Osteoblast (primary cell): ENCODE results near the gene CLEC5A. TPM values are rescaled to one million over a fixed set of nuclear protein-coding genes. Genes with fewer than 3 reads are reported as not detected.

Source experiments
- DNase-seq: peaks from one replicate; pipeline ENCODE4 v3.0.0; 2011; ENCODE audit warnings: low spot score, mixed read lengths; ENCODE audit not compliant: insufficient read length; ENCODE audit errors: missing footprints
- H2AFZ ChIP-seq: 2 replicates; pipeline ENCODE4 v1.6.0; 2011; ENCODE audit warnings: mild to moderate bottlenecking, low read length
- H3K27ac ChIP-seq: 2 replicates; pipeline ENCODE4 v1.5.1; 2011; ENCODE audit warnings: mild to moderate bottlenecking, low read depth, low read length, moderate library complexity
- H3K27me3 ChIP-seq: 2 replicates; pipeline ENCODE4 v1.6.0; 2012; ENCODE audit warnings: mild to moderate bottlenecking, control low read depth, inconsistent platforms, low read length, moderate library complexity; ENCODE audit not compliant: insufficient read depth
- H3K36me3 ChIP-seq: 2 replicates; pipeline ENCODE4 v1.5.1; 2011; ENCODE audit warnings: mild to moderate bottlenecking, low read length, control low read depth, moderate library complexity; ENCODE audit not compliant: insufficient read depth
- H3K4me1 ChIP-seq: 2 replicates; pipeline ENCODE4 v1.5.1; 2011; ENCODE audit warnings: mild to moderate bottlenecking, low read length, control low read depth, moderate library complexity; ENCODE audit not compliant: insufficient read depth
- H3K4me2 ChIP-seq: 2 replicates; pipeline ENCODE4 v1.6.0; 2011; ENCODE audit warnings: mild to moderate bottlenecking, low read length; ENCODE audit not compliant: insufficient read depth
- H3K4me3 ChIP-seq: fragments of 200-600 bp; sonication (generic); 3 replicates; pipeline ENCODE4 v1.5.1; 2012; ENCODE audit warnings: mild to moderate bottlenecking, low read length, inconsistent platforms; ENCODE audit not compliant: insufficient read depth
- H3K79me2 ChIP-seq: 2 replicates; pipeline ENCODE4 v1.6.0; 2012; ENCODE audit warnings: mild to moderate bottlenecking, low read length, control low read depth, inconsistent platforms; ENCODE audit not compliant: insufficient read depth
- H3K9me3 ChIP-seq: 2 replicates; pipeline ENCODE4 v1.5.1; 2011; ENCODE audit warnings: low read depth, low read length, control low read depth
- H4K20me1 ChIP-seq: 2 replicates; pipeline ENCODE4 v1.6.0; 2012; ENCODE audit warnings: mild to moderate bottlenecking, low read length, control low read depth; ENCODE audit not compliant: insufficient read depth
- total RNA-seq: library from RNA; depleted of rRNA; stranded (reverse); fragments of >200 nt; gene quantifications from 2 replicates; pipeline ENCODE4 v1.2.3, GENCODE V29; 2012
- TF ChIP-seq, protein P1 (sequence below): IDR thresholded peaks from 2 replicates; pipeline ENCODE4 v1.5.1; 2011; ENCODE audit warnings: mild to moderate bottlenecking, low read depth, low read length, moderate library complexity; ENCODE audit errors: extremely low read depth

Gene CLEC5A
- total RNA-seq, 1 donor = not detected

DNA sequence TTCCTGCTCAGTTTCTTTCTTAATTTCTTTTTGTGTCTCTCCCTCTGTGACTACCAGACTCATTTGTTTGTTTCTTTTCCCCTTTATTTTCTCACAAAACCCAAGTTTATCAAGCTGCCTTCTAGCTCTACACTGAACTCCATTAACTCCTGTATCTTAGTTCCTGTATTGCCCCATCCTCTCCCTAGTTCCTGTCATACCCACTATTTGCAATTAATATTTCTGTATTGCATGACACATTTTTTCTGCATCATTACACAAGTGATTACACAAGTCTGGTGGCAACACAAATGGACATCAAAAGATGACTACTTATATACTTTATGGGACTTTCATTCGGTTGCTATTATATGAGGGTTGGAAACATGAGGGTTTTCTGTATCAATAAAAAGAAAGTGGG is 57.5 kb downstream of the CLEC5A start:
- H3K27ac ChIP-seq = no peak overlapping the region
- no peaks in the 10 kb centered on the region for H3K4me1 ChIP-seq
- H3K9me3 ChIP-seq = no peaks in the 10 kb centered on the region
- H4K20me1 ChIP-seq = no peaks in the 10 kb centered on the region
- H3K27me3 ChIP-seq = no peaks in the 10 kb centered on the region
- H3K36me3 ChIP-seq = no peaks in the 10 kb centered on the region
- no peak overlapping the region for H2AFZ ChIP-seq
- no peak overlapping the region for H3K4me2 ChIP-seq
- TF ChIP-seq, protein P1, sequence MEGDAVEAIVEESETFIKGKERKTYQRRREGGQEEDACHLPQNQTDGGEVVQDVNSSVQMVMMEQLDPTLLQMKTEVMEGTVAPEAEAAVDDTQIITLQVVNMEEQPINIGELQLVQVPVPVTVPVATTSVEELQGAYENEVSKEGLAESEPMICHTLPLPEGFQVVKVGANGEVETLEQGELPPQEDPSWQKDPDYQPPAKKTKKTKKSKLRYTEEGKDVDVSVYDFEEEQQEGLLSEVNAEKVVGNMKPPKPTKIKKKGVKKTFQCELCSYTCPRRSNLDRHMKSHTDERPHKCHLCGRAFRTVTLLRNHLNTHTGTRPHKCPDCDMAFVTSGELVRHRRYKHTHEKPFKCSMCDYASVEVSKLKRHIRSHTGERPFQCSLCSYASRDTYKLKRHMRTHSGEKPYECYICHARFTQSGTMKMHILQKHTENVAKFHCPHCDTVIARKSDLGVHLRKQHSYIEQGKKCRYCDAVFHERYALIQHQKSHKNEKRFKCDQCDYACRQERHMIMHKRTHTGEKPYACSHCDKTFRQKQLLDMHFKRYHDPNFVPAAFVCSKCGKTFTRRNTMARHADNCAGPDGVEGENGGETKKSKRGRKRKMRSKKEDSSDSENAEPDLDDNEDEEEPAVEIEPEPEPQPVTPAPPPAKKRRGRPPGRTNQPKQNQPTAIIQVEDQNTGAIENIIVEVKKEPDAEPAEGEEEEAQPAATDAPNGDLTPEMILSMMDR = no peak
- no peak overlapping the region for H3K4me3 ChIP-seq
- no peak for DNase-seq
- no peaks in the 10 kb centered on the region for H3K79me2 ChIP-seq

DNA sequence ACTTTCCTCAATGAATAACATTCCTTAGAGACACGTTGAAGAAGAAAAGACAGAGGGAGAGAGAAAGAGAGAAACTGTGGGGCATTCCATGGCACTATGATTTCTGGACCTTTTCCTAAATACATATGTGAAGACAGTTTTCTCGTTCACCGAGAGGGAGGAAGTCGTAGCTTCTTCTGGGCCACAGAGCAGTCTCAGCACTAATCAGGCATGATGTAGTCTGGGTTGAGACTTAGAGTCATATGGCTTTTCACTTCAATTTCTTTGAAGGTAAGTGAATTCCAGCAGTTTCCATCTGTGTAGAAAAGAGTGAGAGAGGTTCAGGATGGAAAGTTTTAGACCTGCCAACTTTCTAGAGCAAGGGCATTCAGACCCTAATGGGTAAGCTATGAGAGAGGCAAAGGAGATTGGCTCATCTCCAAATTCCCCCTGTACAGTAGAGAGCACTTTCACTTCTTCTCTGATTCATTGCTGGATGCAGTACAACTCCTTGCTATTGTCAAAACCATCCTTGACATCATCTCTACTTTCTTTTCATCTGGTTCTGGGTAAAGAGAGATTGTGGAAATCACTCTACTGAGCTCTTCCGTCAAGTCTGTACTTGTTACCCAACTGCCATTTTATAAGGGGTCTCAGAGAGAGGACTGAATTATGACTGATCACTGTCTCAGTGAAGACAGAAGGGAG is 62.1 kb downstream of the CLEC5A start:
- Histone ChIP-seq H3K27me3 (no peaks in the 10 kb centered on the region), H3K4me3 (no peak overlapping the region), H3K4me1 (no peaks in the 10 kb centered on the region), H4K20me1 (no peaks in the 10 kb centered on the region), H3K9me3 (peaks cover 2% of the 10 kb centered on the region), H3K27ac (no peak overlapping the region), H3K4me2 (no peak overlapping the region), H3K79me2 (no peaks in the 10 kb centered on the region), H2AFZ (no peak overlapping the region), H3K36me3 (no peaks in the 10 kb centered on the region)
- no peak for DNase-seq
- TF ChIP-seq, protein P1 = no peak

DNA sequence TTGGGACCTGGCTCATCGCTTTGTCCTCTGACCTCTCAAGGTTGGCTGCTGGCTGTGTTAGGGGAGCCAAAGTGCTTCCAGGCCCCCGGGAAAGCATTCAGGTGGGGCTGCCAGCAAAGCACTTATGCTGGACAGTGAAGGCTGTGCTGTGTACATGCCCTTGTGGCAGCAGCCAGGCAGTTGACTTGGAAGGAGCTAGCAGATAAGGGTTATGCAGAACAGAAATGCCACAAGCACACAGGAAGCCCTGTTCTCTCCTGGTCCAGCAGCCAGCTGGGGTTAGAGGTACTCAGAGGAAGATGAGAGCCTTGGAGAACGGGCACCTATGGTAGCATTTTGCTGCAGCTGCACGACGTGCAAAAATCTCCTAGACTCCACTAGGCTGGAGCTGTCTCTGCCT is 65.8 kb downstream of the CLEC5A start:
- H3K27ac ChIP-seq = no peak overlapping the region
- peaks cover 2% of the 10 kb centered on the region for H3K9me3 ChIP-seq
- no peaks in the 10 kb centered on the region for H3K4me1 ChIP-seq
- H3K27me3 ChIP-seq = no peaks in the 10 kb centered on the region
- no peaks in the 10 kb centered on the region for H4K20me1 ChIP-seq
- DNase-seq = no peak
- no peak overlapping the region for H3K4me3 ChIP-seq
- TF ChIP-seq, protein P1 = no peak
- H3K36me3 ChIP-seq = no peaks in the 10 kb centered on the region
- no peak overlapping the region for H2AFZ ChIP-seq
- H3K4me2 ChIP-seq = no peak overlapping the region
- H3K79me2 ChIP-seq = no peaks in the 10 kb centered on the region

DNA sequence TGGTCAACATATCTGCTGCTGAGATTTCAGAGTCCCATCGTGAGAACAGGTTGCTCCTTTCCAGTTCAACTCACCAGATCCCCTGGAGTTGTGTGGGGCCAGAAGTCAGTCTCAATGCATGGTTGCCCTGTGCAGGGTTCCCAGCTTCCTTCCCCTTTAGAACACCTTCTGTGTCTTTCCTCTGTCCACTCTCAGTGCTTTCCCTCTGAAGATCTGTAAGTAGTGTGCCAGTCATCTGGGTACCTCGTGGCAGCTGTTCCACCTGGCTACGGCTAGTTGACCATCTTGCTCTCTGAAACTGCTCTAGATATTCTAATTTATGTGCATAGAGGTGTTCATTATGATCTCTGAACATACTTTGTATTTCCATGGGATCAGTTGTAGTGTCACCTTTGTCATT is 69.4 kb downstream of the CLEC5A start:
- Histone ChIP-seq H2AFZ (no peak overlapping the region), H3K4me3 (no peak overlapping the region), H3K4me1 (no peaks in the 10 kb centered on the region), H3K27ac (no peak overlapping the region), H3K27me3 (no peaks in the 10 kb centered on the region), H3K79me2 (no peaks in the 10 kb centered on the region), H3K4me2 (no peak overlapping the region), H4K20me1 (no peaks in the 10 kb centered on the region), H3K36me3 (no peaks in the 10 kb centered on the region), H3K9me3 (peaks cover 2% of the 10 kb centered on the region)
- TF ChIP-seq, protein P1 = no peak
- peak; percentile 9 for DNase-seq

Other genes starting within 250 kb of the CLEC5A start
- 7.6 and 8.0 TPM in 2 replicates for gene DENND11, start 244.8 kb downstream of the CLEC5A start, total RNA-seq
- not detected in 2 replicates for gene WEE2, start 238.6 kb downstream of the CLEC5A start, total RNA-seq
- 88.3 and 96.4 TPM in 2 replicates for gene SSBP1, start 208.6 kb downstream of the CLEC5A start, total RNA-seq
- 1.4 and 3.2 TPM in 2 replicates for gene TAS2R3, start 182.9 kb downstream of the CLEC5A start, total RNA-seq
- gene TAS2R4, start 170.3 kb downstream of the CLEC5A start, total RNA-seq = 1.4 and 2.9 TPM in 2 replicates
- gene TAS2R5, start 156.8 kb downstream of the CLEC5A start, total RNA-seq = 0.72 and 1.8 TPM in 2 replicates
- gene PRSS37, start 105.5 kb downstream of the CLEC5A start, total RNA-seq = not detected in 2 replicates
- gene OR9A4, start 30.6 kb downstream of the CLEC5A start, total RNA-seq = not detected in 2 replicates
- gene TAS2R38, start 26.8 kb upstream of the CLEC5A start, total RNA-seq = not detected in 2 replicates
- gene MGAM, start 48.9 kb upstream of the CLEC5A start, total RNA-seq = 0.36 and 0.59 TPM in 2 replicates
- not detected in 2 replicates for gene MGAM2, start 164.7 kb upstream of the CLEC5A start, total RNA-seq